GM23338 (cell line): ENCODE measurements around the gene SPPL2A.

Experiments used
- CTCF ChIP-seq, 2 experiments: fragments of 200-600 bp in 1 of 2; sonication (generic) in 1 of 2; conservative IDR thresholded peaks; 2 replicates each; pipeline versions ENCODE4 v1.5.1 to v1.6.1; 2016 to 2017; ENCODE audit warnings: antibody characterized with exemption in 2 of 2, low read depth in 2 of 2, mild to moderate bottlenecking in 2 of 2, moderate library complexity in 1 of 2
- EZH2phosphoT487 ChIP-seq: fragments of 200-600 bp; sonication (generic); IDR thresholded peaks from one replicate; pipeline ENCODE4 v1.8.1; 2018; ENCODE audit warnings: antibody characterized with exemption; ENCODE audit not compliant: unreplicated experiment
- STAT1 ChIP-seq: IDR thresholded peaks from one replicate; pipeline ENCODE4 v1.6.1; 2016; ENCODE audit warnings: antibody characterized with exemption; ENCODE audit not compliant: unreplicated experiment
- TF ChIP-seq, protein P1 (sequence below): IDR thresholded peaks from one replicate; pipeline ENCODE4 v1.6.1; 2018; ENCODE audit warnings: antibody characterized with exemption; ENCODE audit not compliant: unreplicated experiment

- TF ChIP-seq CTCF (conservative IDR thresholded peaks at IDR 0.05; ENCODE audit: low read depth in 2 of 2) (no peak), STAT1 (no peak), EZH2phosphoT487 (no peak)
- TF ChIP-seq, protein P1, sequence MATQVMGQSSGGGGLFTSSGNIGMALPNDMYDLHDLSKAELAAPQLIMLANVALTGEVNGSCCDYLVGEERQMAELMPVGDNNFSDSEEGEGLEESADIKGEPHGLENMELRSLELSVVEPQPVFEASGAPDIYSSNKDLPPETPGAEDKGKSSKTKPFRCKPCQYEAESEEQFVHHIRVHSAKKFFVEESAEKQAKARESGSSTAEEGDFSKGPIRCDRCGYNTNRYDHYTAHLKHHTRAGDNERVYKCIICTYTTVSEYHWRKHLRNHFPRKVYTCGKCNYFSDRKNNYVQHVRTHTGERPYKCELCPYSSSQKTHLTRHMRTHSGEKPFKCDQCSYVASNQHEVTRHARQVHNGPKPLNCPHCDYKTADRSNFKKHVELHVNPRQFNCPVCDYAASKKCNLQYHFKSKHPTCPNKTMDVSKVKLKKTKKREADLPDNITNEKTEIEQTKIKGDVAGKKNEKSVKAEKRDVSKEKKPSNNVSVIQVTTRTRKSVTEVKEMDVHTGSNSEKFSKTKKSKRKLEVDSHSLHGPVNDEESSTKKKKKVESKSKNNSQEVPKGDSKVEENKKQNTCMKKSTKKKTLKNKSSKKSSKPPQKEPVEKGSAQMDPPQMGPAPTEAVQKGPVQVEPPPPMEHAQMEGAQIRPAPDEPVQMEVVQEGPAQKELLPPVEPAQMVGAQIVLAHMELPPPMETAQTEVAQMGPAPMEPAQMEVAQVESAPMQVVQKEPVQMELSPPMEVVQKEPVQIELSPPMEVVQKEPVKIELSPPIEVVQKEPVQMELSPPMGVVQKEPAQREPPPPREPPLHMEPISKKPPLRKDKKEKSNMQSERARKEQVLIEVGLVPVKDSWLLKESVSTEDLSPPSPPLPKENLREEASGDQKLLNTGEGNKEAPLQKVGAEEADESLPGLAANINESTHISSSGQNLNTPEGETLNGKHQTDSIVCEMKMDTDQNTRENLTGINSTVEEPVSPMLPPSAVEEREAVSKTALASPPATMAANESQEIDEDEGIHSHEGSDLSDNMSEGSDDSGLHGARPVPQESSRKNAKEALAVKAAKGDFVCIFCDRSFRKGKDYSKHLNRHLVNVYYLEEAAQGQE: no peak
Observed at GRCh38 chr15:50783411-50783810, 17.9 kb upstream of the SPPL2A start.
